GM21515 (cell line): ENCODE results near the gene CAVIN2.

ENCODE experiments used
- ATAC-seq: cut with Tn5 transposase; IDR thresholded peaks from one replicate; pipeline ENCODE4 v1.9.1; 2021; ENCODE audit not compliant: unreplicated experiment

The CAVIN2 gene

DNA sequence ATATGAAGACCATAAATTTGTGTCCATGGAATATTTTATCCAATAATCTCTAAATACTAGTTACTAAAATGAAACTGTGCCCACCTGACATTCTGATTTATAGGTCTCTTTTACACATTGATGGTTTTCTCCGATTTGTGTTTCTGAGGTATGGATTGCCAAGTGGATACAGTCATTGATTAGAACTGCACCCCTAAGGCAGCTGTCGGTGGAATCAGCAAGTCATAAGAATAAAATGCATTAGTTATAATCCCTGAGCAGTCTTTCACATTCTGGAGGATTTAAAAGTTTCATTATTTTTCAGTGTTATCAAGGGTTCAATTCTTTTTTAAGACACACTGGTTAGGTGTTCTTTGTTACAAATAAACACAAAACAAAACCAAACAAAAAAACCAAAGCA is 6.0 kb downstream of the CAVIN2 start:
- ATAC-seq: no peak

DNA sequence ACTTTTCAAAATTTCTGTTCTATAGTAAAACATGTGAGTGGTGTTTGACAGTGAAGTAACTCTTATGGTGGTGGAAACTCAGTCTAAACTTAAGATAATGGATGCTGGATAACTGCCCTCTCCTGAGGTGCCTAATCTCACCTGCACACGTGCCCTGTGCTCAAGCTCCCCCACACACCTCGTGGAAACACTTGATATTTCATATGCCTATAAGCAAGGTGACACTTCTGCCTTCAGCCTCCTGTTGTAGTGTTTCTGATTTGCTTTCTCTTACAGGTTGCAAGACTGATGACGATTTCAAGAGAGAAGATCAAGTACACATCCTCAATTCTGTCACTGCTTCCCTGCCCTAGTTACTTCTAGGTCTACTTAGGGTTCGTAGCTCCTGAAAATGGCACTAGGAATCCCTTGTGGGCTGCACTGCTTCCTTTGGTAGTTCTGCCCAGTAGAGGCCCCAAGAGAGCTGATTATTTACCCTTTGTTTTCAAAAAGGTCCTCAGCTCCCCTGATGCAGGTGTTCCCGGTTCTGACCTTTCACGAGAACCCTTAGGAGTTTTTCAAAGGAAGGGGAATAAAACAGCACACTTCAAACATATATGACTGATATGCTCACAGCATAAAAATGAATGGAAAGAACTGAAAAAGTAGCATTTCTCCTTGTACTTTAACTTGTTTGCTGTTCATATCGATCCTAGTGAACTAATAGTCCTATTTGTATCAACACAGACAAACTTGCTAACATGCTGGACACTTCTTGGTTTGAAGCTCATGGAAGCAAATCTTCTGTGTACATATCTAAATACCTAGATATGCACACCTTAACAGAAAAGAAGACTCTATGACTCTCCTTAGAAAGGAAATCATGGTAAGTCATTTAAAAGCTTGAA is 6.7 kb downstream of the CAVIN2 start:
- no peak for ATAC-seq

DNA sequence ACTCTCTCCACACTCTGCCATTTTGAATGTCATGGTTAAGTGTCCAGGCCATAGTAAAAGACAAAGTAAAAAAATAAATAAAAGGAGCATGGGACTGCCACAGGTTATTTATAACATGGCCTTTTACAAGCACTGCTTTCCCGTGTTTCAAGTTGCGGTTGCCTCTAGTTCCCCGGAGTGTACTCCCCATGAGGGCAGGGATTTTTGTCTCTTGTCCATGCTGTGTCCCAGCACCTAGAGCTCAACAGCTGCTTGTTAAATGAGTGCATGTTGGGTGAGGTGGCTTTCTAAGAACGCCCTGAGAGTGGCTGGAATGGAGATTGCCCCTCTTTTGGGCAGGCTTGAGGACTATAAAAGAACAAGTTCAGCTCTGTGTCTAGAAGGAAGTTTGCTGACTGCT is 8.4 kb downstream of the CAVIN2 start:
- ATAC-seq: no peak

DNA sequence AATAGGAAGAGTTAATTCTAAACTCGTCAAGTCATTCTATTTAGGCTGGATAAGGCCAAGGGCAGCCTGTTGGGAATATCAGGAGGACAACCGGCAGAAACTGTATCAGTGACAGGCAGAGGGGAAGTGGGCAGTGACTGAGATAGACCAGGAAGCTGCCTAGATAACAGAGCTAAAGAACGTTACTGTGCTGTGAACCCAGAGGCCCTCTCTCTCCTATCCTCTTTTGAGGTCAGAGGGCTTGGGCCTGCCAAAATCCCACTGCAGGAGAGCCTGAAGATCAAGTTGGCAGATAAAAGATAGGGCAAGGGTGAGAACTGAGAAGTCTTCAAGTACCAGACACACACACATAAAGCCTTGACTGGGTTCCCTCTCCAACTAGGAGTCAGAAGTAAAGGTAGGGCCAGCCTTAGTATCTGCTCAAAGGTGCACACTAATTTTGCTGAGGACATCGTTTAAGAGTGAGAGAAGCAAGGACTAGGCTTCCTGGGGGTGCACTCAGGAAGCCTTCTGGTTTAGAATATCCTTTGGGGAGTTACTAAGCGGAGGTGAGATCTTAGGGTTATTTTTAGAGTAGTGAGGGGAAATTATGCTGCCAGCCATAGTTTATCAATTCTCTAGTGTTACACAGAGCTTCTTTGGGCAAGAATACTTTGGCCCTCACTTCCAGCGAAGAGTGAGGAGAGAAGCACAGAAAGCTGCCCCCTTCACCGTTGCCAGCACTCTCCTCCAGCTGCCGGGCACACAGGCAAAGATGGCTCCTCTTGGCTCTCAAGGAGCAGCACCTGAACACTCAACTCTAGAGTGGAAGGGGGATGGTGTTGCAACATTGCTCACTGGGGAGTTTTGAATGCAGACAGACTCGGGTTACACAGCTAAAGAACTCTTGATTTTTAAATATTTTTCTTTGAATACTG is 9.8 kb downstream of the CAVIN2 start:
- no peak for ATAC-seq

DNA sequence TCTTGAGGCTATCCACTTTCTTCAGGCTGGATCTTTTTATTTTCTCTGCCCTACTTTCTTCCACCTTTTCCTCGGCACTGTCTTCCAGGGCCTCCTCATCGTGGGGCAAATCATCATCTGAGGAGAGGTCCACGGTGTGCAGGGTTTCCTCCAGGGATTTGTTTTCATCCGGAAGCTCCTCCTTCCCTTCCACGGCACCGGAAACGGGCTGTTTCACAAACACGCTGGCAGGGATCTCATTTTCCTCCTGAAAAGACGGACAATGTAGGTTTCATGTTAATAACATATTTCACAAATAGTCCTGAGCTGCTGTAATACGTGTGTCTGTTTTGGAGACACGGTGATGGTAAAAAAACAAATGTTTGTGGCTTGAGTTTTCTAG is 10.4 kb downstream of the CAVIN2 start:
- ATAC-seq: no peak

DNA sequence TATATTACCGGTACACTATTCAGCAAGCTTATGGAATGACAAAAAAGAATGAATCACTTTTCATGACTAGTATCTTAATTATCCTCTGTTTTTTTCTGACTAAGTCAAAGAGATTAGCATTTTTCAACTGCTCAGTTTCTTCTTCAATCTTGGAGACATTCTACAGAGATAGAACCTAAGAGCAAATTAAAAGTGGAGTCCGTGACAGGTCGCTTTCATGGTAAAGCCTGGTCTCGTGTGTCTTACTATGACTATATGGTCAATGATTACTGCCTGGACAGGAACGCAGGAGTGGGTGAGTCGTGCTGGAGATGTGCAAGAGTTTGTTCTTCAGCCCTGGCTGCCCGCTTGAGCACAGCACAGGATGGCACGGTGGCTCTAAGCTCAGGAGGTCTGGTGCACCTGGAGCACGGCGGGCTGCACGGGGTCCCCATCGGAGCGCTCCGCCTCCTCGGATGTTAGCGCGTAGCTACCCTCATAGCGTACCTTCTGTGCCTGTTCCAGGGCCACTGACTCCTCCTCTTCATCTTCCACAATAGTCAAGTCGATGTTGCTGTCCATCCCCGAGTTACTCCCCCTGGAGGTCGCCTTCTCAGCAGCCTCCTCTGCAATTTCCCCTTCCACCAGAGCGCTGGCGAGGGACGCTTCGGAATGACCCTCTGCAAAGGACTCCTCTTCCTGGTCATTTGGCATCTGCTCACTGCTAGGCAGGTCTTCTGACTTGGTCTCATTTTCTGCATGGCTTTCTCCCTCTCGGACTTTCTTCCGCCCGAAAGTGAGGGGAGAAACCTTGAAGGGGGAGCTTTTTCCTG is 11.1 kb downstream of the CAVIN2 start:
- ATAC-seq: no peak

DNA sequence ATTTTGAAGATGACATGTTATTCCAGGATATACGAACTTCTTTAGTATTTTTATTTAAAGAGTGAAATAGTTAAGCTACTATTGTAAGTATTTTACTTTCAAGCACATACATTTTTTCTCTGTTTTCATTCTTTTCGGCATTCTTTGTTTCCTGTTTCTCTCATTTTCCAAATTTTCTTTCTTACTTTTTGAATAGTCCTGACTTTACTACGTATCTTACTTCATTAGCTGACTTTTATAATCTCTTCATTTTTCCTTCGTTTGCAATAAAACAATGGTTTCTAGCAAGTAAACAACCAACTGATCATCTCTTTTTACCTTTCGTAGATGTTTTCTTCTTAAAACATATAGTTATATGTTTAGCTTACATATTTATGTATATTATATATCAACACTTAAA is 11.8 kb downstream of the CAVIN2 start:
- ATAC-seq: no peak

DNA sequence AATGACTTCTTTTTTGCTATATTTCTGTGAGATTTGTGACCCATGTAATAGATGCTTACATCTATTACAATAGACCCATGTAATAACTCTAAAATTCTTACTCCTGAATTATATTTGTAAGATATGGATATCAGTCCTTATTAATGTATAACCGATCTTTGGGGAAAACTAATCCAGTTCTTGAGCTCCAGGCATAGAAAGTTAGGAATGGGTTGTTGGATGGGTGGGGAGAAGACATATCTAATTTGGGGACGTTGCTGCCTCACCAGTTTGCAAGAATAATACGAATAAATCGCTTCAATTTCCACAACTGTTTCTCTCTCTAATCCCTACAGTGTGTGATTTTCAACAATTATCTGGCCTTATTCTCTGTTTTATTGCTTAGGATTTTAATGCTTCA is 13.5 kb downstream of the CAVIN2 start:
- ATAC-seq: no peak

DNA sequence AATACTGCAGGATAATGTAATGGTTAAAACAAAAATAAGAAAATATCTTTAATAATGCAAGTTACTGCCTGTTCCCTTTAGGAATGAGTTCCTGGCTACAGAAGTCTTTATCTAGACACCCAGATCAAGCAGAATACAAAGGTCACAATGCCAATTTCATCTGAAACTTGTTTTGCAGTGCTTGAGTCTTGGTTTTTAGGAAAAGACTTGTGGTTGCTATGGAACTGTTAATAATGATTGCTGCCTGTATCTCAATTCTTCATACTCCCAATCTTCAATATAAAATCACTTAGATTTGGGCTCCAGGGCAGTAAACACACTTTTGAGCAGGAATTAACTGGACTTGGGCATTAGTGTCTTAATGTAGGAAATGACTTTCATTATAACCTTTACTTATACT is 14.2 kb downstream of the CAVIN2 start:
- ATAC-seq: no peak

DNA sequence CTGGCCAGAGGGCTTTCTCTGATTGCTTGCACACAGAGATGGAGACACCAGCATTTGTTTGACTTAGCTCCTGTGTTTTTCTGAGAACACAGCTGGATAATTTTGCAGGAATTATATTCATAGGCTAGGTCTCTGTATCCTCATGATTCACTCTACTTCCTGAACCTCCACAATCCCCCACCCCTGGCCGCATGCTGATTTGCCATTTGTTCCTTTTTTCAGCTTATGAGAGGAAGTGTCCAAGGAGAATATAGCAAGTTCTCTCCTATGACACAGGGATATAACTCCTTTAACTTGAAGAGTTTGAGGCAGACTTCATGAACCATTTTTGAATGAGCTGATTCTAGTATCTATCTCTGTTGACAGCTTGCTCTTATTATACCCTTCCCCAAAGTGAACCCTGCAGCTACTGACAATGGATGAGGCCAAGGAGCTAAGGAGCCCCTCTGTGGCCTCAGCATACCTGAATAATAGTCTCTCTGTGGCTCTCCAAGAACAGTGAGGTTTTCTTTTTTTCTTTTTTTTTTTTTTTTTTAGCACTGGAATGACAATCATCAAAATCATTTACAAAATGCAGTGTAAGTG is 15.4 kb downstream of the CAVIN2 start:
- ATAC-seq: no peak

DNA sequence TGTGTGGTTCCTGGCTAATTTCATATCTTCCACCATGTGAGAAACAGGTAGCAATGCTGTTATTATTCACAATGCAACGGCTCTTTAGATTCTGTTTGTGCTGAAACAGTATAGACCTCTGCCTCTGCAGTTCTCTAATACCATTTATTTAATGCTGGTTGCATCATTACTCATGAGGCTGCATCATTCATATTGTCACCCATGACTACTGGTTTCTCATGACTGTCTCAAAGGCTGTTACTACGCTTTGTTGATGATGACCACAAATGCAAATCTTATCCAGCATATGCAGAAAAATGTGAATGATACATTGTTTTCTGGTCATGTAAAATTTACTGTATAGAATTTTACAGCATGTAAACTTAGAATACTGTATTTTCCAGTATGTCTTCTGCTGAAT is 22.5 kb downstream of the CAVIN2 start:
- ATAC-seq: no peak

DNA sequence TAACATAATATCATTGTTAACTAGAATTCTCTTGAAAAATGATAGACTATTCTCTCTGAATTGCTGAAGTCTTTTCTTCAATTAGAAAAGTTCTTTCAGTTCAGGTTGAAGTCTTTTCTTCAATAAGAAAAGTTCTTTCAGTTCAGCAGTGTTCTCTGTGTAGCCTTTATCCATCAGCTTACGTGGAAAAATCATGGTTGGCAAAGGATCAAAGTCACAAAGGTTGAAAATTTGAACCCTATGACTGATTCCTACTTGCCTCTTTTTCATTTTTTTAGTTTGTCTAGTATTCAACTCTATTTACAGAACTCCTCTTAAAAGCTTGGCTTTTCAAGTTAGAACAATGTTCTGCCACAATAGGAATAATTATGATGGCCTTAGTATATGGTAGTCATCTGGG is 25.8 kb downstream of the CAVIN2 start:
- no peak for ATAC-seq

DNA sequence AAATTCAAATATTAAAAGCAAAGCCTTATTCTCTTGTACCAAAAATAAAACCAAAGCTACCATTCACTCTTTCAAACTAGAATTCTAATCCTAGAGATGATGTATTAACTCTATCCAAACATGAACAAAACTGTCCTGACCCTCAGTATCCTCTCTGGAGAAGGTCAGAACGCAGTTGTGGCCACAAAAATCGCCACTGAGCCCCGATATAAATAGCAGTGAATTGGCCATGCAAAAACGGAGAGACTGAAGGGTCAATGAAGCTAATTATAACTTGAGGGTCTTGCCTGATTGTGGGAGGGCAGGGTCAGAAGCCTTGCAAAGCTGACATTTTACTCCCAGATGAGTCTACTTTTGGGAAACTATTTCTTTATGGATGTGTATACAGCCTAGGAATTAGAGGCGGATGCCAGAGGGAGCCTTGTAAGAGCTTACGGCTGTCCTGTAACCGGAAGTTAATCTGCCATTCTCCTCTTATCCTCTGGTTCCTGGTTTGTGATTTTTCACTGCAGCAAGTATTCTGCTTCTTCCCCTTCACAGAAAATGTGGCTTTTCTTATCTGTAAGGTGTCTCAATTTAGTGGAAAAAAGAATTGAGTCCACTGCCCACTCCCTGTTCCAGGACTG is 28.1 kb downstream of the CAVIN2 start:
- no peak for ATAC-seq

DNA sequence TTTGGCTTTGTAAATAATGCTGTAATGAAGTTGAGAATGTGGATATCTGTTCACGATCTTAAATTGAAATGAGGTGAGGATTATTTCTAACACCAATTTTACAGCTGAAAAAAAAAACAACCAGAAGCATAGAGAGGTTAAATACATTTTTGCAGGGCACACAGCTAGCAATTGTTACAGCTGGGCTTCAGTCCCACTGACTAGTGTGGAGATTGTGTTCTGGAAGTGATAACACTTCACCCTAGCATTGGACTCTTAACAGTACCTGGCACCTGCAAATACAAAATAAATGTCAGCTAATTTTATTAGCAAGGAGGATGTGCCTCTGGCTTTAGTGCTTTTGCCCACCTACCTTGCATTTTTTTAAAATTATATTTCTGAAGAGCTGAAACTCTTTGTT is 28.8 kb downstream of the CAVIN2 start:
- ATAC-seq: no peak

DNA sequence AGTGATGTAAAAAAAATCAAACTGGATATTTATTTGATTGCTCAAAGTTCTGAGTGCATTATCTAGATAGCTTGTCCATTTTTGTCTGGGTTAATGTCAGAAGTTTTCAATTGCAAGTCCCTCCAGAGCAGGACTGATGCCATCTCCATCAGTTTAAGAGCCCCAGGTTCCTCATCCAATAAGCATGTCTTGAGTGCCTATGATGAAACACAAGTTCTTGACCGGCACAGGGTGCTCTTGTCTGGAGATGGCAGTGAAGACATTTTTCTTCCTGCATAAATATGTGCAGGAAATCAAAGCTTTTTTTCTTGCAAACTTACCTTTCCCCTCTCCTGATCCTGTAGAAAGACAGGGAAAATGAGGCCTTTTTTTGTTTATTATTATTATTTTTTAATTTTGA is 31.9 kb downstream of the CAVIN2 start:
- ATAC-seq: no peak

DNA sequence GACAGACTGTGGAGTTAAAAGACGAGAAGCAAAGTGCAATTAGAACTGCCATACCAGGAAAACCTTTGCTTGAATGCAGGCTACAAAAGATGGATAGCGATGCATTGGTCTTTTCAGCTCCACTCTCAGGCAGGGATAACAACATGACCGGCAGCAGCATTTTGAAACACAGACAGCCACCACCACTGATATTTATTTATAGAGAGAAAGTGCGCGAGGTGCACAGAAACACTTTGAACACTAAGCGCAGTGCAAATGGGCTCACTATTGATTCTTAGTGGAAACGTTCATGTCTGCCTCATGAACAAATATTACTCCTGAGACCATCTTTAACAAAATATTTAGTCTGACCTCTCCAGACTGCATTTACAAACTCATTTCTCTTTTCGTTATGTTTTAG is 32.9 kb downstream of the CAVIN2 start:
- no peak for ATAC-seq

DNA sequence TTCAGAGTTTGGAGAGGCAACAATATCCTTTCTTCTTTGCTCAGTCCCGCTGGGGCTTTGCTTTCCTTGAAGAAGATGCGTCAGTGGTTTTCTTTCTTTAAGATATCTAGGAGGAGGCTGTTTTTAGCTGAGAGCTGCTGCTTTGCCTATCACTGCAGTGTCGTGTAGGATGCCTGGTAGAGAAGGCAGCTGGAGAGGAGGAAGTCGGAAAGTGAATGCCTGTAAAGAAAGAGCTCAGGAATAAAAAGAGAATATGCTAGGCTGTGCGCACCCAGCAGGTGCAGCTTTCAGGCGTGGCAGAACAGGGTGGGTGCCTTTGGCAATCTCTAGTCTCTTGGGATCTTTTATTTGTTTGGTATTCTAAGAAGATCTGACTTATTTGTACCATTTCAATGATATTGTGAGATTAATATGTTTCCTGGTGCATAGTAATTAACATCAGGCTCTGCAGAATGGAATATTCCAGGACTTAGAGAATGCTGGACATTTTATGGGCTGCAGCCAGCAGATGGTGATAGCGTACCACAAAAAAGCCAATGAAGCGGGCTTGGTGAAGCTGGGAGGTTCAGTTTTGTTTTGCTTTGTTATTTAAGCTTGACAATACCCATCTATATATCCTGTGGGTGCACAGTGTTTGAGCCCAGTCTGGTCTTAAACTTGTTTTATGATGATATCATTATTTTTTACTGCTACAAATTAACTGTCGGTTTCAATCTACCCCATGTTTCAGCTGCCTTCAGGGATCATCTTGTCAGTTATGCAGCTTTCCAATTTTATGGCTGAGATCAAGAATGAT is 34.9 kb downstream of the CAVIN2 start:
- ATAC-seq: peak; percentile 79

DNA sequence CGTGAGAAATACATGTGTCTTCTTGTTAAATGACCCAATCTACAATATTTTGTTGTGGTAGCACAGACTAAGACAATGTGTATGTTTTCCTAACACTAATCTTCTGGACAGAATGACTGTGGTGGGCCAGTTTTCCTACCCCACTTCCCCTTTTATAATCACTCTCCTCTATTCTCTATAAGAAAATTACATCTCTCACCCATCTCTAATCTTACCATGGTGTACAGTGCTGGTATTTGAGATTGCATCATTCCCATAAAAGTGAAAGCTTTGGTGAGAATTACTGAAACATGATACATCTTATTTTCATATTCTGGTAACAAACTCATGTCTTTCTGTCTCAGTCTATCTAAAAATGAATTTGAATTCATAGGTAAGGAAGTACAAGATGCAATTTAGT is 40.5 kb downstream of the CAVIN2 start:
- ATAC-seq: no peak

DNA sequence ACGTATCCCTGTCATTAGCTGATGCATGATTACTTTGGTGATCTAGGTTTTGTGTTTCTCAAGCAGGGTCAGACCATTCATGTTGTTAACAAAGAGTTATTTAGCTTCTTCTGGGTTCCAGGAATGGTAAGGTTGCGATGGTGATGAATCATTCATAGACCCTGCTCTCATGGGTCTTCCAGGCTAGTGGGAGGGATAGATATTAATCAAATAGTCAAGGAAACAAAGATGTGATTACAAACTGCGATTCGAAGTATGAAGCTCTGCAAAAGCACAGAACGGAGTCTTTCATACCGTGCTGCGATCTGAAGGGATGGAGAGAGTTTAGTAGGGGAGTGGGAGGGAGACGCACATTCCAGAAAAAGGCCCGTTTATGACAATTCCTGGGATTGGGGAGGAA is 42.1 kb downstream of the CAVIN2 start:
- ATAC-seq: no peak

DNA sequence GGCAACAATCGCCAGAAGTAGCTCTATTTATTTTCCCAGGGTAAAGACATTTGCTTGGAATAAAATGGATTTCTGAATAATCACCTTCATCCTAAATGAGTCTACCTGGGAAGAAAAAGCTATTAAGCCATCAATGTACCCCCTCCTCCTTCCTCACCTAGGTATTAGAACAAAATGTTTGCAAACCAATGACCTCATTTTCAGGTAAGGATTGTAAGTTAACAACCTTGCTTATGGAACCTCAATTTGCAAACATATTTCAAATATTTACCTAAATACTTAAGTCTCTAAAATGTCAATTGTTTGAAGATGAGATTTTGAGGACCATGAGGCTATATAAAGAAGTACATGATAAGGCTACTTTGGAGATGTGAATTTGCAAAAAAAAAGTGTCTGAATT is 43.9 kb downstream of the CAVIN2 start:
- ATAC-seq: no peak
